K562 (cell line): ENCODE results near the gene DIP2B. TPM values are rescaled to one million over a fixed set of nuclear protein-coding genes. Genes with fewer than 3 reads are reported as not detected.

ENCODE experiments used
- ATF7 ChIP-seq: fragments of 450-650 bp; IDR thresholded peaks from 2 replicates; pipeline ENCODE4 v1.7.1; 2014; ENCODE audit warnings: mild to moderate bottlenecking, moderate library complexity
- CHD2 ChIP-seq: IDR thresholded peaks from 2 replicates; pipeline ENCODE4 v1.6.1; 2011; ENCODE audit warnings: low read depth, low read length
- ERF ChIP-seq: fragments of 450-650 bp; formaldehyde crosslinking; IDR thresholded peaks from 2 replicates; pipeline ENCODE4 v1.4.0; 2020; ENCODE audit warnings: mild to moderate bottlenecking, mixed read lengths
- HCFC1 ChIP-seq: IDR thresholded peaks from 2 replicates; pipeline ENCODE4 v1.6.1; 2012; ENCODE audit warnings: low read depth, low read length, improper control_type of control experiment
- NFATC3 ChIP-seq: fragments of 450-650 bp; IDR thresholded peaks from 2 replicates; pipeline ENCODE4 v1.6.1; 2017; ENCODE audit warnings: mild to moderate bottlenecking
- NFE2L1 ChIP-seq: fragments of 450-650 bp; IDR thresholded peaks from 2 replicates; pipeline ENCODE4 v1.6.1; 2016; ENCODE audit warnings: missing genetic modification characterization, low read depth, mild to moderate bottlenecking, missing compliant biosample characterization, moderate library complexity, borderline replicate concordance
- POLR2AphosphoS2 ChIP-seq: IDR thresholded peaks from 2 replicates; pipeline ENCODE4 v1.6.1; 2012; ENCODE audit warnings: low read length, improper control_type of control experiment
- PRMT5 ChIP-seq: sonication (generic); formaldehyde crosslinking; IDR thresholded peaks from 2 replicates; pipeline ENCODE4 v1.5.0; 2020; ENCODE audit warnings: missing genetic modification reagents
- SIN3A ChIP-seq, 2 experiments: fragments of 150-350 bp in 1 of 2; IDR thresholded peaks; 2 replicates each; pipeline ENCODE4 v1.6.1; 2011 to 2016; ENCODE audit warnings: borderline replicate concordance in 2 of 2, low read depth in 2 of 2, low read length in 2 of 2, mild to moderate bottlenecking in 2 of 2, moderate library complexity in 2 of 2; ENCODE audit not compliant: control insufficient read depth in 1 of 2
- ZBTB40 ChIP-seq, 2 experiments: fragments of 450-650 bp in 1 of 2; sonication (generic) in 1 of 2; formaldehyde crosslinking in 1 of 2; IDR thresholded peaks; 2 replicates each; pipeline versions ENCODE4 v1.7.1 to v1.9.0; 2016 to 2022; ENCODE audit warnings: inconsistent platforms in 1 of 2, mild to moderate bottlenecking in 1 of 2, missing genetic modification reagents in 1 of 2
- ZNF699 ChIP-seq: fragments of 250-450 bp; sonication (Bioruptor Pico); IDR thresholded peaks from 2 replicates; pipeline ENCODE4 v1.8.0; 2021; ENCODE audit warnings: mild to moderate bottlenecking, moderate library complexity; ENCODE audit not compliant: insufficient replicate concordance
- polyA plus RNA-seq, 8 experiments: library from polyadenylated mRNA; depleted of rRNA in 4 of 8; stranded (reverse) in 5 of 8; unstranded in 3 of 8; fragments of >200 nt; fragmentation: Nextera tagmentation in 2 of 8; fragmentation: Illumina TruSeq in 1 of 8; extraction: Ambion mirVana in 2 of 8; extraction: Trizol in 1 of 8; gene quantifications; 2 replicates each; pipeline versions ENCODE4 v1.2.1 to v1.2.3, GENCODE V29; 2011 to 2014; ENCODE audit warnings: inconsistent platforms in 1 of 8, missing spikeins in 1 of 8
- total RNA-seq, 7 experiments: library from RNA; depleted of rRNA in 6 of 7; stranded (reverse); fragments of >200 nt in 6 of 7; fragmentation: Illumina TruSeq in 2 of 7; extraction: Trizol in 2 of 7; gene quantifications; 2 replicates each; pipeline versions ENCODE4 v1.2.1 to v1.2.3, GENCODE V29; 2011 to 2021; ENCODE audit warnings: low replicate concordance in 1 of 7
- TF ChIP-seq, protein P1 (sequence below), 2 experiments: IDR thresholded peaks; 2 replicates each; pipeline ENCODE4 v1.6.1; 2011; ENCODE audit warnings: borderline replicate concordance in 1 of 2, control low read depth in 1 of 2, low read depth in 1 of 2, low read length in 1 of 2, mild to moderate bottlenecking in 1 of 2, mixed read lengths in 1 of 2, moderate library complexity in 1 of 2; ENCODE audit not compliant: insufficient read depth in 1 of 2, insufficient read length in 1 of 2, poor library complexity in 1 of 2, severe bottlenecking in 1 of 2; ENCODE audit errors: extremely low read depth in 1 of 2
- TF ChIP-seq, protein P2 (sequence below): sonication (generic); formaldehyde crosslinking; IDR thresholded peaks from 2 replicates; pipeline ENCODE4 v1.4.0; 2020; ENCODE audit warnings: mild to moderate bottlenecking, missing genetic modification reagents

Gene DIP2B
- total and polyA plus RNA-seq, 9 of the 15 experiments (the other 6 are each of a cell fraction or from before 2014, with no cell fraction given) = 4.6 to 26.1 (median 18.8) TPM

GRCh38 chr12:50763639-50764285, 259.0 kb downstream of the DIP2B start, which contains the start of gene ATF1 (continued):
- TF ChIP-seq ATF7 (peak; percentile 72; the same call in 1 of the 2 replicates), NFE2L1 (no peak), NFATC3 (no peak), HCFC1 (peak; percentile 71), SIN3A (IDR thresholded peaks at IDR 0.05; ENCODE audit: borderline replicate concordance in 2 of 2, control insufficient read depth in 1 of 2, low read depth in 2 of 2, low read length in 2 of 2) (peak; percentile 29 to 79; a peak in 1 of 4 replicates), POLR2AphosphoS2 (peak; percentile 74; the same call in 1 of the 2 replicates), ERF (0 out of 2 replicates have a peak, but pooled peaks have one; percentile 25), ZNF699 (CRISPR knock-in tag) (no peak), CHD2 (peak; percentile 47; the same call in 1 of the 2 replicates), PRMT5 (CRISPR knock-in tag) (no peak), ZBTB40 (IDR thresholded peaks at IDR 0.05) (peak; percentile 78), ZBTB40 (CRISPR knock-in tag; IDR thresholded peaks at IDR 0.05) (no peak)
- TF ChIP-seq, protein P1, sequence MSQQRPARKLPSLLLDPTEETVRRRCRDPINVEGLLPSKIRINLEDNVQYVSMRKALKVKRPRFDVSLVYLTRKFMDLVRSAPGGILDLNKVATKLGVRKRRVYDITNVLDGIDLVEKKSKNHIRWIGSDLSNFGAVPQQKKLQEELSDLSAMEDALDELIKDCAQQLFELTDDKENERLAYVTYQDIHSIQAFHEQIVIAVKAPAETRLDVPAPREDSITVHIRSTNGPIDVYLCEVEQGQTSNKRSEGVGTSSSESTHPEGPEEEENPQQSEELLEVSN (IDR thresholded peaks at IDR 0.05; ENCODE audit: borderline replicate concordance in 1 of 2, extremely low read depth in 1 of 2, insufficient read depth in 1 of 2, insufficient read length in 1 of 2, low read depth in 1 of 2, low read length in 1 of 2, poor library complexity in 1 of 2, severe bottlenecking in 1 of 2) = peak; percentile 62 to 70
- TF ChIP-seq, protein P2, sequence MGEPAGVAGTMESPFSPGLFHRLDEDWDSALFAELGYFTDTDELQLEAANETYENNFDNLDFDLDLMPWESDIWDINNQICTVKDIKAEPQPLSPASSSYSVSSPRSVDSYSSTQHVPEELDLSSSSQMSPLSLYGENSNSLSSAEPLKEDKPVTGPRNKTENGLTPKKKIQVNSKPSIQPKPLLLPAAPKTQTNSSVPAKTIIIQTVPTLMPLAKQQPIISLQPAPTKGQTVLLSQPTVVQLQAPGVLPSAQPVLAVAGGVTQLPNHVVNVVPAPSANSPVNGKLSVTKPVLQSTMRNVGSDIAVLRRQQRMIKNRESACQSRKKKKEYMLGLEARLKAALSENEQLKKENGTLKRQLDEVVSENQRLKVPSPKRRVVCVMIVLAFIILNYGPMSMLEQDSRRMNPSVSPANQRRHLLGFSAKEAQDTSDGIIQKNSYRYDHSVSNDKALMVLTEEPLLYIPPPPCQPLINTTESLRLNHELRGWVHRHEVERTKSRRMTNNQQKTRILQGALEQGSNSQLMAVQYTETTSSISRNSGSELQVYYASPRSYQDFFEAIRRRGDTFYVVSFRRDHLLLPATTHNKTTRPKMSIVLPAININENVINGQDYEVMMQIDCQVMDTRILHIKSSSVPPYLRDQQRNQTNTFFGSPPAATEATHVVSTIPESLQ (CRISPR knock-in tag) = 0 out of 2 replicates have a peak, but pooled peaks have one; percentile 30
